Measurements from ENCODE around the gene DIS3L2.
"Not testable (repeated sequence)": the region's sequence is repeated elsewhere in the genome, so short reads cannot be mapped to it uniquely, and the experiment has no call there.

Gene DIS3L2

GRCh38 chr2:232350804-232351685 lies 389.5 kb downstream of the DIS3L2 start:
- no peak for DNase-seq (ENCODE audit: low read depth)

- DNase-seq (ENCODE audit: low read depth), result no peak
These were observed 390.4 kb downstream of the DIS3L2 start for GRCh38 chr2:232351686-232352510.

GRCh38 chr2:232352511-232353091 lies 391.1 kb downstream of the DIS3L2 start:
- DNase-seq (ENCODE audit: low read depth), result no peak

DNA sequence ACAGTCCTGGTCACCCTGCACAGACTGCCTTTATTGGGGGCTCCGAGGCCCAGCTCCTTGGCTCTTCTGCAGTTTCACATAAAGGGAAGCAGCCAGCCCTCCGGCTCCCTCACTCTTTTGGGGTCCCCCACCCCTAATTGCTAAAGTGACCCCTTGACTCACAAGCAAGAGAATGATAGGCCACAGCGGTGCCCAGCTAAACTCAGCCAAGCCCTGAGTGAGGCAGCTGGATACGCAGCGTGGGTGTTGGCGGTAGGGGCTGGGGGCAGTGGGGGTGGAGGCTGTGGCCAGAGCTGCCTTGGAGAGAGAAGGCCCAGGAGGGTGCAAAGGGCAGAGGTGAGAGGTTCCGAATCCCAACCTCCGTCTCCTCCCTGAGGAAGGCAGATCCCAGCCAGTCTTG lies 391.6 kb downstream of the DIS3L2 start:
- DNase-seq (ENCODE audit: low read depth), result no peak

- DNase-seq (ENCODE audit: low read depth), result no peak
These were observed 392.1 kb downstream of the DIS3L2 start for GRCh38 chr2:232353660-232354059.

DNA sequence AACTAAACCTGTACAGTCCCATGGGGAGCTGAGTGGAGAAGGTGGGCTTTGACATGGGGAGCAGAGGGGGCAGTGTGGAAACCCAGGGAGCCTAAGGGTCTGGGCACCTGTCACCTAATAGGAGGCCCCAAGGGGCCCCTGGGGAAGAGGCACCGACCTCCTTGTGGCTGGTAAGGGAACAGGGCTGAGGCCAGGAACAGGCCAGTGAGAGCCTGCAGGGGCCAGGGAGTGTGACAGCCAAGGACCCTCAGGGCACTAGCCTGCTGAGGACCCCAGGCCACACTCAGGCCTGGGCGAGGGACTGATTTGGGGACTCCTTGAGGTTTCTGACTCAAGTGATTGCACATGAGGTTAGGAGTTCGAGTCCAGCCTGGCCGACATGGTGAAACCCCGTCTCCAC lies 392.6 kb downstream of the DIS3L2 start:
- no peak for DNase-seq (ENCODE audit: low read depth)

- no peak for DNase-seq (ENCODE audit: low read depth)
These were observed 400.1 kb downstream of the DIS3L2 start for GRCh38 chr2:232361646-232362045.

DNA sequence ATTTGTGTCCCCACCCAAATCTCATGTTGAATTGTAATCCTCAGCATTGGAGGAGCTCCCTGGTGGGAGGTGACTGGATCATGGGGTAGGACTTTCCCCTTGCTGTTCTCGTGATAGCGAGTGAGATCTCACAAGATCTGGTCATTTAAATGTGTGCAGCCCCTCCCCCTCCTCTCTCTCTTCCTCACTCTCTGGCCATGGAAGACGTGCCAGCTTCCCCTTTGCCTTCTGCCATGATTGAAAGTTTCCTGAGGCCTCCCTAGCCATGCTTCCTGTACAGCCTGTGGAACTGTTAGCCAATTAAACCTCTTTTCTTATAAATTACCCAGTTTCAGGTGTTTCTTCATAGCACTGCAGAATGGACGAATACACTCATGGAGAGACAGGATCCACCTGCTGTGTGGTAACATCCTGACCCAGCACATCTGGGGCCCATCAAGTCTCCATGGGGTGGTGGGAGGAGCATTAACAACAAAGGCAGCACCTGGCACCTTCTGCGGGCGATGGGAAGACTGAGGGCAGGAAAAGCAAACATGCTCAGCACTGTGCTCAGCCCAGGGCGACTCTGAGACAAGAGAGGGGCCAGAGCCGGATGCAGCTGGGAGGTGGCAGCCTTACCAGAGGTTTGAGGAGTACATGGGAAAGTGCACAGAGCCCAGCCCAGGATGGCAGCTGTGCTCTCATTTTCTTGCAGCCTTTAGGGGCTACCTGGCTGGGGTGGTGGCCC lies 400.8 kb downstream of the DIS3L2 start:
- no peak for DNase-seq (ENCODE audit: low read depth)

DNA sequence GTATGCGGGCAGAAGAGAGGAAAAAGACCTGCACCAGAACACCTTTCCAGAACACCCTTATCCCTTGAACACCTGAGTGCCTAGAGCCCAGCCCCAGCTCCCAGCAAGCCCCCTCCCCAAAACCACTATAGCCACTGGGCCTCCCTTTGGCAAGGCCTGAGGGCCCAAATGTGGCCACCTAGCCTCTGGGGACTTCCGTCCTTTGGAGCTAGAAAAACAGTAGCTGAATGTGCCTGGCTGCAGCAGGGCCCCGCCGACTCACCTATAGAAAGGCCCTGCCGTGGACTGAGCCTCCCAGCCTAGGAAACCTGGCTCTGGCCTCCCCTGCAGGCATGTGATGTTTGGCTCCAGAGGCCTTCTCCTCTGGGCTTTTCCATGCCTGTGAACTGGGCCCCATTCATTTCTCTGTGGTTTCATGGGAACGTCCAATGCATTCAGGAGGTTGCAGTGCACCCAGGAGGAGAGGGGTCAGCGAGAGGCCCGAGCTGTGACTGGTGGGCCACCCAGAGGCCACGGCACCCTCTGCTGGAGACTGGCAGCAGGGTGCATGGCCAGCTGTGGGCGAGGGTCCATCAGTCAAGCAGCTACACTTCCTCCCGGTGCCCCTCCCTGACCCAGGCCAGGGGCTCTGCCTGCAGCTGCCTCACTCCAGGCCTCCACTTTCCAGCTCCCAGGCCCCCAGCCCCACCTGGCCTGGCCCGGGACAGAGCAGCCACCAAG lies 401.7 kb downstream of the DIS3L2 start:
- not testable (repeated sequence) for DNase-seq (ENCODE audit: low read depth)

GRCh38 chr2:232363784-232364615 lies 402.5 kb downstream of the DIS3L2 start:
- no peak for DNase-seq (ENCODE audit: low read depth)

- not testable (repeated sequence) for DNase-seq (ENCODE audit: low read depth)
These were observed 403.5 kb downstream of the DIS3L2 start for GRCh38 chr2:232364806-232365594.

DNA sequence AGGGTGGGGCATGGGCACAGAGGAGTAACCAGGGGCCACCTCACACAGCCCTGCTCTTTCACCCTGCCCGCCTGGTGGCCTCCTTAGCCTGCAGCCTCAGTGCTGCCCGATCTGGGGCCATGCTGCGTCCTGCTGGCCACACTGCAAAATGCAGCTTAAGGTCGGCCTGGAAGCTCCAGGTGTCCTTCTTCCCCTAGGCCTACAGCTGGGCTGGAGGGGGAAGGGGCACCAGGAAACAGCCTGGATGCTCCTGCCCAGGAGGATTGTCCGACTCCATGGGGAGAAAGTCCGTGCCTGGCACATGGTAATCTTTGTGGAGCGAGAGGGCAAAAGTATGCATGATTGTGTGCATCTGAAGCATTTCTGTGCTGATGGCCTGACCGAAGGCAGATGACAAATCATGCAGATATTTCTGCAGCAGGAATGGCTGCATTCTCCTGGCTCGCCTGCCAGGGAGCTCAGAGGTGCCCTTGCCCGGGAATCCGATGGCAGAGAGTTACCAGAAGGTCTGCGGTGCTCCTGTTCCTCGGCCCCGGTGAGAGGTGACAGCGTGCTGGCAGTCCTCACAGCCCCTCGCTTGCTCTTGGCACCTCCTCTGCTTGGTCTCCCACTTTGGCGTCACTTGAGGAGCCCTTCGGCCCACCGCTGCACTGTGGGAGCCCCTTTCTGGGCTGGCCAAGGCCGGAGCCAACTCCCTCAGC lies 404.3 kb downstream of the DIS3L2 start:
- DNase-seq (ENCODE audit: low read depth), result no peak

DNA sequence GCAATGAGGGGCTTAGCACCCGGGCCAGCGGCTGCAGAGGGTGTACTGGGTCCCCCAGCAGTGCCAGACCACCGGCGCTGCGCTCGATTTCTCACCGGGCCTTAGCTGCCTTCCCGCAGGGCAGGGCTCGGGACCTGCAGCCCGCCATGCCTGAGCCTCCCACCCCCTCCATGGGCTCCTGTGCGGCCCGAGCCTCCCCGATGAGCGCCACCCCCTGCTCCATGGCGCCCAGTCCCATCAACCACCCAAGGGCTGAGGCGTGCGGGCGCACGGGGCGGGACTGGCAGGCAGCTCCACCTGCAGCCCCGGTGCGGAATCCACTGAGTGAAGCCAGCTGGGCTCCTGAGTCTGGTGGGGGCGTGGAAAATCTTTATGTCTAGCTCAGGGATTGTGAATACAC lies 404.9 kb downstream of the DIS3L2 start:
- not testable (repeated sequence) for DNase-seq (ENCODE audit: low read depth)

- no peak for DNase-seq (ENCODE audit: low read depth)
These were observed 405.5 kb downstream of the DIS3L2 start for GRCh38 chr2:232367016-232367415.

DNA sequence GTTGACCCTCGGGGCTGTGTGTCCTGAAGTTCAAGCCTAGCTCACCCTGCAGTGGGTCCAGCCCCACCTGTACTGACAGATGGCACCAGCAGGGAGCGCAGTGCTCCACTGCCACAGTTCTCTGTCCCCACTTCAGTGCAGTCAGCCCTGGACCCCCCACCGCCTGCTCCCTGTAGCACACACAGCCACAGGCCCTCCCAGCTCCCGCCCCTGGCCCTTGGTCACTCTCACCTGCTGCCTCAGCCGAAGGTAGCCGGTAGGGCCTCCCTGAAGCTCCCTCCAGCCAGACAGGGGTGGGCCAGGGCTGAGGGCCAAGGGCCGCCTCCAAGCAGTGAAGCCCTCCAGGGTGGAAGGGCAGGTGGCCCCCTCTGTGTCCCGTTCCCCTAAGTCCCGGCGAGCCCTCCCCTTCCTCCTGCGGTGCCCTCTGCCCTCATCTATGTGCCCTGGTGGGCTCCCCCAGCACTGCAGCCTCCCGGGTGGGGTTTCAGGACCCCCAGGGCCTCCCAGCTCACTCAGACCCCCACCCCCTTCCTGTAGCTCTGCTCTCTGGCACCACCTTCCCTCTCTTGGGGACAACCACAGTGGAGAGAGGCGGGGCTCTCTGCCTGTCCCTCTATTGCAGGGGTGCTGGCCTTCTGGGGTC lies 406.2 kb downstream of the DIS3L2 start:
- DNase-seq (ENCODE audit: low read depth), result no peak

DNA sequence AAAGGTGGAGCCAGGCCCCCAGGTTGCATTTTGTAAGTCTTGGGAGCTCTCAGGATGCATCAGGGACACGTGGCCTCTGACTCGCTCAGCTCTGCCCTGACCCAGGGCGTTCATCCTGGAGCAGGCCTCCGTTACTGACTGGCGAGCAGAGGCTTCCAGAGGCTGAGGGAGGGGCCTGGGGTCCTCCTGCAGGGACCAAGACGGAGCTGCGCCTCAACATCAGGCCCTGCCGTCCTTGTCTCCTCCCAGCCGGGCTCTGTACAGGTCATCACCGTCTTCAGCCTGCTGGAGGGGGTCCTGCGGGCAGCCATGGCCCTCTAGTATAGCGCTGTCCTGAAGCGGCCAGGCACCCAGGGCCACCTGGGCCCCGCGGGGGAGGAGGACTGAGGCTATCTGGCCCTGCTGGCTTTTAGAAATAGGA lies 406.8 kb downstream of the DIS3L2 start:
- DNase-seq (ENCODE audit: low read depth), result no peak

- DNase-seq (ENCODE audit: low read depth), result no peak
These were observed 407.8 kb downstream of the DIS3L2 start for GRCh38 chr2:232369126-232369951.

DNA sequence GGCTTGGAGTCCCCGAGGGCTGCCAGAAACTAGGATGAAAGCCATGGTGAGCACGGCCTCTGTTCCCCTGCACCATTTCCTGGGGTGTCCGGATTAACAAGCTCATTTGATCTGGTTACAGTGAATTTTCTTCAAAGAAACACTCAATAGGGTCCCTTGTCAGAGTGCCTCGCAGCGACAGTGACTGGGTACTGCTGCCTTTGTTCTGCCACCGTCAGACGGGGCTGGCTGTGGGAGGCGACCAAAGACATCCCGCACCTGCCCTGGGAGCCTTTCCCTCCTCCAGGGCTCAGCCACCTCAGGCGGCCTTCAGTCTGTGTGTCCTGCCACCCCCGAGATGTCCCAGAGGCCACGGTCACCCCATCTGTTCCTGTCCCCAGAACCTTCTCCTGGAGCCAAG lies 408.5 kb downstream of the DIS3L2 start:
- DNase-seq (ENCODE audit: low read depth), result not testable (repeated sequence)

All from activated T-helper 1 cell treated with Interleukin-2 at 50 U/mL for 16 hours (primary cell).